GM21825 (cell line): ENCODE data around the gene EIF4G3.
A peak's percentile ranks its signal among the peaks of the same experiment; 100 is the strongest.
"Not testable (repeated sequence)": the region's sequence is repeated elsewhere in the genome, so short reads cannot be mapped to it uniquely, and the experiment has no call there.

Experiments
- ATAC-seq: cut with Tn5 transposase; IDR thresholded peaks from one replicate; pipeline ENCODE4 v1.9.1; 2021; ENCODE audit warnings: mild to moderate bottlenecking, moderate library complexity; ENCODE audit not compliant: unreplicated experiment

Gene EIF4G3

GRCh38 chr1:20837554-20838192, 339.0 kb downstream of the EIF4G3 start:
- ATAC-seq: no peak

DNA sequence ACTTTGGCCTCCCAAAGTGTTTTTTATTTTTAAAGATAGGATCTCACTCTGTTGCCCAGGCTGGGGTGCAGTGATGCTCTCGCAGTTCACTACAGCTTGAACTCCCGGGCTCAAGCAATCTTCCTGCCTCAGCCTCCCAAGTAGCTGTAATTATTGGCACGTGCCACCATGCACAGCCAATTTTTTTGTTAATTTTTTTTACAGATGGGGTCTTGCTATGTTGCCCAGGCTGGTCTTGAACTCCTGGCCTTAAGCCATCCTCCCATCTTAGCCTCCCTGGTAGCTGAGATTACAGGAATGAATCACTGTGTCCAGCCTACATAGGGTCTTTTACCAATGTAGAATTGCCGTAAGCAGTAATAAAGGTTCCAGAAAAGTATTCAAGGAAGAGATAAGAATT, 340.5 kb downstream of the EIF4G3 start:
- no peak for ATAC-seq

DNA sequence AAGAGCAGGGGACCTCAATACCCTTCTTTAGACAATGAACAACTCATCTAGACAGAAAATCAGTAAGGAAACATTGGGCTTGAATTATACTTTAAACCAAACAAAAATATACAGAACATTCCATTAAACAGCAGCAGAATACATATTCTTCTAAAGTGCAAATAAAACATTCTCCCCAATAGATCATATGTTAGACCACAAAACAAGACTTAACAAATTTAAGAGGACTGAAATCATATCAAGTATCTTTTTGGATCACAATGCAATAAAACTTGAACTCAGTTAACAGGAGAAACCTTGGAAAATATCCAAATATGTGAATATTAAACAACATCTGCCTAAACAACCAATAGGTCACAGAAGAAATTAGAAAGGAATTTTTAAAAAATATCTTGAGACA, 341.9 kb downstream of the EIF4G3 start:
- ATAC-seq: no peak

- ATAC-seq: no peak
Measured at GRCh38 chr1:20834192-20834591, 342.5 kb downstream of the EIF4G3 start.

DNA sequence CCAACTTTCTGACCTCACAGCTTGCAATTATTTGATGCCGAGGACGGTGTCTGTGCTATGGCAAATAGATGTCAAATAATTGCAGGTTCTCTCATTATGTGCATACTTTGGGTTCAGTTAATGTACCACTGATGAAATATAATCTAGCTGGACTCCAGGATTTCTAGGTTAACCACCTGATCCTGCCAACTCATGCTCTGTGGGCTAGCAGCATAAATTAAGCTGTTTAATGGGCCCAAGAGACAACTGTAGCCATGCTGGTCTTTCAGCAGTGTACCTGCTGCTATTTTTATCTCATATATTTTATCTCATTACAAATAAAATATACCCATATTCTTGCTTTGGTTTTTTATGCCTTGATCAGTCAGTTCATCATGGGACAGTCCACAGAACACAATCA, 346.3 kb downstream of the EIF4G3 start:
- no peak for ATAC-seq

DNA sequence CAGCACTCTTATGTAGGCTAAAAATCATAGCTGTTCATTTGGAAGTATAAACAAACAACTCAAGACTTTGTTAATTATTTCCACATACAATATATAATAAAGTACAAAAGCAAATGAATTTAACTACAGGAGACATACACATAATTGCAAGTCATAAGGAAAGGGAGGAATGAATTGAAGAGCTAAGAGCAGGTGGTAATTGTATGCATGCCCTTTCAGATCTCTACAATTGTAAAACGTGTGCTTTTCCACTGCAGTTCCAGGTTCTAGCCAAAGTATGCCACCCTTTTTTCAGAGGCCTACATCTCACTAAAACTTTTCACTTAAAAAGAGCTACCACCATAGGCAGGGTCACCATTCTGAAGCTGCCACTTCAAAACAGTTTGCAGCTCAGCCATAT, 346.8 kb downstream of the EIF4G3 start:
- ATAC-seq: no peak

DNA sequence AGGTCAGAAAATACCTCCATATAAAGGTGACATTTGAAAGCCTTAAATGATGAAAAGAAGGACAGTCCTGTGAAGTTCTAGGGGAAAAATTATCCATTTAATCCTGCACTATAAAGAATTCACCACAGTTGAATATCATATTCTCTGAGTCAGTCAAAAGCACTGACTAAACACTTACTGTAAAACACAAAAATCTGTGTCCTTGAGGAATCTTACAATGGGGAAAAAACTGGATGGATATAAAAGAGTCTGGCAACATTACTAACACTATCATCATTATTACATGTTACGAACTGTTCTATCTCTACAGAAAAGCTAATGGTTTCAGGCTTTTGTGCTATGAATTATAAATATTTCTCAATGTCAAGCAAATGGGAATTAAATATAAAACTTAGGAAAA, 347.2 kb downstream of the EIF4G3 start:
- ATAC-seq: no peak

- ATAC-seq: no peak
Measured at GRCh38 chr1:20823845-20824244, 352.9 kb downstream of the EIF4G3 start.

GRCh38 chr1:20821466-20821865, 355.2 kb downstream of the EIF4G3 start:
- ATAC-seq: no peak

- no peak for ATAC-seq
Measured at GRCh38 chr1:20819818-20820217, 356.9 kb downstream of the EIF4G3 start.

DNA sequence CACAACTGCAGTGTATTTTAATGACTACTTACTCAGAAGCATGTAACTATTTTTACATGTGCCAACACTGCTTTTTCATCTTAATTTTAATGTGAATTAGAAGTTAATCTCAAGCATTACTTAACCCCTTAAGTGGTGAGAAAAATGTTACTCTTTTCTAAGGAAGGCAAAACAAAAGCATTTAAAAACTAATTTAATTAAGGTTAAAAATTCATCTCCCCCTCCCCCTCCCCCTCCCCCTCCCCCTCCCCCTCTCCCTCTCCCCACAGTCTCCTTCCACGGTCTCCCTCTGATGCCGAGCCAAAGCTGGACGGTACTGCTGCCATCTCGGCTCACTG, 362.2 kb downstream of the EIF4G3 start:
- no peak for ATAC-seq

- no peak for ATAC-seq
Measured at GRCh38 chr1:20811916-20812315, 364.8 kb downstream of the EIF4G3 start.

DNA sequence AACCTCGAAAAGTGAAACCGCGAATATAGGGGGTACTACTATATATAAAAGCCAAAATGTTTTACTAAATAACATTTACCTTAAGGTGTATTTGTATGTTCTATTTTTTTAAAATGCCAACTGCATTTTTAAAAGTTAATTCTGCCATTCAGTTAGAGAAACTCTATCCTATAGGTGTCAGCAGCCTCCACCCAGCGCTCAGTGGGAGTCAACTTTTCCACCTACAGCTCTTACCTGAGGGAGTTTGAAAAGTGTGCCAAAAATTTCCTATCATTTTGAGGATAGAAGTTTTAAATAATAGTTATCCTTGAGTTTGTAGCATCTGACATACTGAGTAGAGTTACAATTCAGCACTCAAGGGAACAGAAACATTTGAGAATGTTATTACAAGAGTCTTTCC, 383.5 kb downstream of the EIF4G3 start:
- ATAC-seq: no peak

DNA sequence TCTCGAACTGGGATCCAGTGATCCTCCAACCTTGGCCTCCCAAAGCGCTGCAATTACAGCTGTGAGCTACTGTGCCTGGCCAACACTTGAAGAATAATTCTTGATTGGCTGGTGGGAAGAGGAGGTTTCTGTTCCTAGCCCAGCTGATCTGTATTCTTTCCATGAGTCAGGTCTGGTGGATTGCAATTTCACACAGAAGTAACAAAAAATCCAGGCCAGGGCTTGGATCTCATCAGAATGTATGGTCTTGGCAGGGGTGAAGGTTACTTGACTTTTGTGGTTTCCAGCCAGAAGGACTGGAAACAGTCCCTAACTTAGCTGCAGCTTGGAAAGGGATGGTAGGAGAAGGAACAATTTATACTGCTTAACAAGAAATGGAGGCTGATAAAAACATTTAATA, 384.5 kb downstream of the EIF4G3 start:
- ATAC-seq: no peak

GRCh38 chr1:20790785-20791184, 385.9 kb downstream of the EIF4G3 start:
- ATAC-seq: no peak

DNA sequence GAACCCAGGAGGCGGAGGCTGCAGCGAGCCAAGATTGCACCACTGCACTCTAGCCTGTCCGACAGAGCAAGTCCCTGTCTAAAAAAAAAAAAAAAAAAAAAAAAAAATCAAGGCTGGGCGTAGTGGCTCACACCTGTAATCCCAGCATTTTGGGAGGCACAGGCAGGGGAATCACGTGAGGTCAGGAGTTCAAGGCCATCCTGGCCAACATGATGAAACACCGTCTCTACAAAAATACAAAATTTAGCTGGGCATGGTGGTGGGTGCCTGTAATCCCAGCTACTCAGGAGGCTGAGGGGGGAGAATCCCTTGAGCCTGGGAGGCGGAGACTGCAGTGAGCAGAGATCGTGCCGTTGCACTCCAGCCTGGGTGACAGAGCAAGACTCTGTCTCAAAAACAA, 387.1 kb downstream of the EIF4G3 start:
- not testable (repeated sequence) for ATAC-seq

DNA sequence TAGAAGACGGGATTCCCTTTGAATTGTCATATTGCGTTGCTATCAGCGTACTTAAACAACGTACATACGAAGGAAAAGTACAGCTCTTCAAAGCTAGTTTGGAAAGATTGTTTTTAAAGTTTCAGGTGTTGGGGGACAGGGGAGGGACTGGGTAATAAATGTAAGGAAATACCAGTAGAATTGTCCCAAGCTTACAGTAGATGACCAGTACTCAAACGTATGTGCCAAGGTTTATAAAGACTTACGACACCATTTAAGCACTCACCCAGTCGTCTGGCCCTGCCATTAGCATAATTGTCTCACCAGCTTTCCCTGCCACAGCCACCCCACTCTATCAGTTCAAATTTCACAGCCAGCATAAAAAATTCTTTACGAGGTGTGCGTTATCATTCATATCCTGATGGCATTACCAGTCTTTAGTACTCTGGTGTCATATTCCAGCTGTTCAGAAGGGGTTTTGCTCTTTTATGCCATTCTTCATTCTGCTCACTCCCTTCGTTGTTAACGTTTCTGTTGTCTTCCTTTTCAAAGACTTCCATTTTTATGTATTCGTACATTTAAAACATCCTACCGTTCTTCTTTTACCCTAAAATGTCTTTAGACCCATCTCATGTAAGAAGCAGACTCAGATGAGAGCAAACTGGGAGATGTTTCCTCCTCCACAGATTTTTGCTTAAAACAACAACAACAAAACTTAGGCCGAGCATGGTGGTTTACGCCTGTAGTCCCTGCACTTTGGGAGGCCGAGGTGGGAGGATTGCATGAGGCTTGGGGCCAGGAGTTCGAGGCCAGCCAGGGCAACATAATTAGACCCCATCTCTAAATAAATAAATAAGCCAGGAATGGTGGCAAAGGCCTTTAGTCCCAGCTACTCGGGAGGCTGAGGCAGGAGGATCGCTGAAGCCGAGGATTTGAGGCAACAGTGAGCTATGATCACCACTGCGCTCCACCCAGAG, 388.6 kb downstream of the EIF4G3 start:
- ATAC-seq: no peak

GRCh38 chr1:20787029-20787839, 389.5 kb downstream of the EIF4G3 start, which contains the start of gene HP1BP3:
HP1BP3 (minus strand) TSS chr1:20787307; CDS start chr1:20780440, 6,867 bp downstream.
- peak; percentile 42 for ATAC-seq

DNA sequence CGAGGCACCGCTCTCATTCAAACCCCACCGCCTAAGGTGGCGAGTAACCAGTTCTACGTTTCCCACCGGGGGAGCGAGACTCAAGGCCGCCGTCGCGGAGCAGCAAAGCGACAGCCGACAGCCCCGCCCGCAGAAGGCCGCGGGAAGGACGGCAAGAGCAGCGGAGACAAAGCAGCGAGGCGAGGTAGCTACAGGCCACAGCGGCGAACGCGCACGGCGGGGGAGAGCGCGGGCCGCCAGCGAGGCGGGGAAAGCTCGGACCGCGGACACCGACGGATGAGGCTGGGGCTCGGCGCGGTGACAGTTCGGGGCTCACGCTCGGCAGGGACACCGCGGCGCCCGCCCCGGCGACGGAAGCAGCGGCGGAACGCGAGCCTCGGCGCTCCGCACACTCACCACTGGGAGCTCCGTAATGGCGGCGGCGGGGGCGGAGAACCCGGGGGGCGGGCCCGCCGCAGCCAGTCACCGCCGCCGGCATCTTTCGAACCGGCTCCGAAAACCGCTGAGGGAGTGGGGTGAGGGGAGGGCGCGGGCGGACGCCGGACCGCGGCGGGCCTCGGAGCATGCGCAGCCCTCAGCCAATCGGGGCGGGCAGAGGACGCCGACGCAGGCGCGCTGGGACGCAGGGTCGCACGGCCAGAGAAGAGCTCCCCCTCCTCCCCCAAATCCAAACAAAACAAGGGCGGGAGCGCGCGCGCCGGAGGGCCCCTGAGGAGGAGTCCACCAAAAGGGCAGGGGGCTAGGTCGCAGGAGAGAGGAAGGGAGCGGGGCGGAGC, 390.3 kb downstream of the EIF4G3 start:
- peak; percentile 71 for ATAC-seq

- ATAC-seq: peak; percentile 17
Measured at GRCh38 chr1:20785907-20786252, 390.8 kb downstream of the EIF4G3 start.

DNA sequence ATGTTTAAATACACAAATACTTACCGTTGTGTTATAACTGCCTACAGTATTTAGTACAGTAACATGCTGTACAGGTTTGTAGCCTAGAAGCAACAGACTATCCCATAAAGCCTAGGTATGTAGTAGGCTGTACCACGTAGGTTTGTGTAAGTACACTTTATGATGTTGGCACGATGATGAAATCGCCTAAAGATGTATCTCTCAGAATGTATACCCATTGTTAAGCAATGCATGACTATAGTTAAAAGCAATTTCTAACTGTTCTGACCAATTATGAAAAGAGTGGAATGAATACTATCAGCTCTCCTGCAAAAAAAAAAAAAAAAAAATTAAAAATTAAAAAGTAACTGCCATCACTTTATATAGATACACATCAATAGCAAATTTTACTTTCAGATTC, 401.0 kb downstream of the EIF4G3 start:
- no peak for ATAC-seq
